H54 (cell line): ENCODE data around the gene LRP2.

Source experiments
- DNase-seq: peaks from one replicate; pipeline ENCODE4 v3.0.0; 2011; ENCODE audit warnings: low spot score, mixed read lengths; ENCODE audit not compliant: insufficient read length
- FAIRE-seq: peaks from 3 replicates; lab custom pipeline; 2011; peaks lifted over from hg19 to GRCh38; lab: Jason Lieb, UNC
- POLR2A ChIP-seq: IDR thresholded peaks from 2 replicates; pipeline ENCODE4 v1.6.1; 2011; ENCODE audit warnings: low read depth, mild to moderate bottlenecking, low read length

Gene LRP2

DNA sequence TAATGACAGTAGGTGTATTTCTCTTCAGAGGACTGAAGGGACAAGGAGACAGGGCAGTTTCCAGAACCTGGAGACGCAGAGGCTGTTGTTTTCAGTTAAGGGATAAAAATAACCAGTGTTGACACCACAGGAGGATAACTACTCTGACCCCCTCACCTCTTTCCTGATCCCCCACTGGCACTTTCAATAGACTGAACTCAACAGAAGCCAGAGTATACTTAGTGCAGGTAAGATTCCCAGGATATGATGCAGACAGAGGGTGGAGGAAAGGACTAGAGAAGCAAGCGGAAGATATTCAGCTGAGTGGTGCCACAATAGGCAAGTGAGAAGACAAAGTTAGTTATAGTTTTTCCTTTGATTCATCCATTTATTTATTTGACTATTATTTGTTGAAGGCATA lies 273.2 kb downstream of the LRP2 start:
- no peak for FAIRE-seq
- no peak for TF ChIP-seq POLR2A
- no peak for DNase-seq

DNA sequence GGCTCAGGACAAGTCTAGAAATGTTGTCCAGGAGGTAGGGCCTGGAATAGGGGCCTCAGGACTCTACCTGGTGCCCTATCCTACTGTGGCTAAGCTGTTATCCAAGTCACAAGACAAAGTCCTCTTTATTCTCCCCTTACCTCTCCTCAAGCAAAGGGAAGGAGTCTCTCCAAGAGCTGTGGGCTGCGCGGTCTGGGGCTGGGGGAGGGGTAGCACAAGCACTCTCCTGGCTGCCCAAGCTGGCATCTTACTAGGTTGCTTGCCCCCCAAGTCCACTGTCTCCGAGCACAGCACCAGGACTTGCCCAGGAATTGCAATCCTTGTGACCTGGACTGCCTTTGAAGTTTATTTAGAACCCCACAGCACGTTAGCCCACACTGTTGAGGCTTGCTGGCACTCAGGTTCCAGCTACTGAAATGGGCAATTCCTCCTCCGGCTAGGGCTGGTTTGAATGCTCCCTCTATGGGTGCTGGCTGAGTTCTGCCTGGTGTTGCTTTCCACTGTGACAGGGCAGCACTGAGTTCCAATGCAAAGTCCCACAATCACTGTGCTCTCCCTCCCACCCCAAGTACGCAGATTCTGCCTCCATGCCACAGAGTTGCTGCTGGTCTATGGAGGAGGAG lies 274.5 kb downstream of the LRP2 start:
- FAIRE-seq = no peak
- no peak for DNase-seq
- TF ChIP-seq POLR2A = no peak

DNA sequence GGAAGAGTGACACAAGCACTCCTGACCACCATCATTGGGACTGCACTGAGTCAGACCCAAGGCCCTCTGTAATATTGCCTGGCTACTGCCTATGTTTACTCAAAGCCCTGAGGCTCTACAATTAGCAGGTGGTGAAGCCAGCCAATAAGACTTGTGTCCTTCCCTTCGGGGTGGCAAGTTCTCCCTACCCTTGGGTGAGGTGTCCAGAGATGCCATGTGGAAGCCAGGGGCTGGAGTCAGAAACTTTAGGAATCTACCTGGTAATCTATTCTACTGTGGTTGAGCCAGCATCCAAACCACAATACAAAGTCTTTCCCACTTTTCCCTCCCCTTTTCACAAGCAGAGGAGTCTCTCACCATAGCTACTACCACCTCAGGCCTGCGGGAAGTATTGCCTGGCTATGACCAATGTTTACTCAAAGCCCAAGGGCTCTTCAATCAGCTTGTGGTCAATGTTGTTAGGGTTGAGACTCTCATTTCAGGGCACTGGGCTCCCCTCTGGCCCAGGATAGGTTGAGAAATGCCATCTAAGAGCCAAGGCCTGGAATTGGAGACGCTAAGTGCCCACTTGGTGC lies 275.4 kb downstream of the LRP2 start:
- no peak for FAIRE-seq
- TF ChIP-seq POLR2A = no peak
- DNase-seq = no peak

DNA sequence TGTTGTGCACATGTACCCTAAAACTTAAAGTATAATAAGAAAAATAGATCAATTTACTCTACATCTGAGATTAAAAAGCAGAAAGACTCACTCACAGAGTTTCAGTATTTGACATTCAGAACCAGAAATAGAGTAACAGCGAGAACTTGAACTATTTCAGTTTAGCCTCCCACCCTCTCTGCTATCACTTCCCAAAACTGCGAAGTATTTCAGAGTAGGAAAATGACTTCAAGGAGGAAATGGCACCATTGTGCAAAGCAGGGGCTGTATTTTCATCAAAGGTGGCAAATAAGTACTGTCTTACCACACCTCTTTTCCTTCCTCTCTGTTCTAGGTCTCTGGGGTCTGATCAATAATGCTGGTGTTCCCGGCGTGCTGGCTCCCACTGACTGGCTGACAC lies 279.3 kb downstream of the LRP2 start:
- TF ChIP-seq POLR2A = no peak
- no peak for FAIRE-seq

DNA sequence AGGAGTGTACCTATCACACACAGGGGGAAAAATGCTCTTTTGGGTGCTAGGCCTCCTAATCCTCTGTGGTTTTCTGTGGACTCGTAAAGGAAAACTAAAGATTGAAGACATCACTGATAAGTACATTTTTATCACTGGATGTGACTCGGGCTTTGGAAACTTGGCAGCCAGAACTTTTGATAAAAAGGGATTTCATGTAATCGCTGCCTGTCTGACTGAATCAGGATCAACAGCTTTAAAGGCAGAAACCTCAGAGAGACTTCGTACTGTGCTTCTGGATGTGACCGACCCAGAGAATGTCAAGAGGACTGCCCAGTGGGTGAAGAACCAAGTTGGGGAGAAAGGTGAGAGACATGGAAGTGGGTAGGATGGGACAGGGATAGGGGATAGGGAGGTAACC lies 280.8 kb downstream of the LRP2 start:
- TF ChIP-seq POLR2A = no peak
- DNase-seq = no peak
- FAIRE-seq = no peak

More for the DNA sequence above, 279.3 kb downstream of the LRP2 start:
- no peak for DNase-seq

DNA sequence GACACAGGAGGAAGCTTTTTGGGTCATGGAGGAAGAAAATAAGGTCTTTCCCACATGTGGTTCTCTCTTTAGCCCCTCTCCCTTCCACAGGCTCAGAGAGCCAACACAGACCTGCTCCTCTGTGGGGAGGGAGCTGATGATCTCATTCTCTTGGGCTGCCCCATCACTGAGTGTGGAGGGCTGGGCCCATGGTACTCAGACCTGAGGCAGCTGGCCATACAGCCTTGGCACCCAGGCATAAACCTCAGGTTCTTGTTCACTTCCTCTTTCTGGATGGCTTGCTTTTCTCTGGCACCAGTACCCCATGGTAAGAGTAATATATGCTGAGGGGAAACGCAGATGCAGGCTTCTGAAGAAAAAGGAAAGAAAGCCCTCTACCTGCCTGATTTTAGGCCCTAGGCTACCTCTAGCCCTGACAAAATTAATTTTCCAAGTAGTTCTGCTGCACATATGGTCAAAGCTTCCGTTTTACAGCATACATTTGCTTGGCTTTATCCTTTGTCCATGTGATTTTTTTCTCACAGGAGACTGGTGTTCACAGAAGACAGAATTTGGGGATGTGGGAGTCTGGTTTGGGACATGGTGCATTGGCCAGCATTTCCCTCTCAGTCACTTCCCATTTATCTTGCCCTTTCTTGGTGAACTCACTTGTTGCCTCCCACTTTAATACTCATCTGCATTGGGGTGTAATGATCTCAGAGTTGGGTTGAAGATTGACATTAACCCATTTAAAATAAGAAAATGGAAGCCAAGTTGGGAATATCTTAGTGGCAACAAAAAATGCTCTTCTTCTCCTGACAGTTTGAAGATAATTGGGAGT lies 281.9 kb downstream of the LRP2 start:
- DNase-seq (no peak), FAIRE-seq (no peak)
- TF ChIP-seq POLR2A = no peak

DNA sequence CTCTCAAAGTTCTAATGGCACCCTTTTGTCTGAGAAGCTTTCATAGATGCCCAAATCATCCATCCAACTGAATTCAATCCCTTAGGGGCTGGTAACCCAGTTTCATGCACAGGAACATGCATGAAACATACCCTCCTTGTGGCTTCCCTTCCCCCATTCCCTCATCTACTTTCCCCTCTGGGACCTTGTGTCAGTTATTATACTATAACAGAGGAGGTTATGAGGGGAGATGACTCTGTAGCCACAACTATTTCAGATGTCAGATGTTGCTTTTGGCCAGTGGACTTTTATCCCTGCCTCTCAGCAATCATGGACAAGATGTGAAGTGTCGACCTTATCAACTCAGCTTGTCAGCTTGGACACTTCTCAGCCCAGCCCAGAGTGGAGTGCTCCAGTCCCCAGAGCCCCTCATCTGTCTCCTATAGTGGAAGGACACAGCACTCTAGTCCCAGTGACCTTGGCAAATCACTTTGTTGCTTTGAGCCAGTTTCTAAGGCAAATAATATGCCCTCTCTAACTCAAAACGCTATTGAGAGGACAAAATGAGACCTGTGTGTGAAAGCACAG lies 284.6 kb downstream of the LRP2 start:
- no peak for FAIRE-seq
- DNase-seq = no peak
- TF ChIP-seq POLR2A = no peak
